Subcutaneous adipose tissue (tissue), 4 donors: ENCODE data around the gene ATP8A2. TPM values are rescaled to one million over a fixed set of nuclear protein-coding genes. Genes with fewer than 3 reads are reported as not detected.

Source experiments
- total RNA-seq, 4 donors: library from RNA; depleted of rRNA; stranded (reverse); fragments of >200 nt; gene quantifications; one replicate each; pipeline ENCODE4 v1.1.0, GENCODE V29; 2016
- TF ChIP-seq, protein P1 (sequence below): fragments of 450-650 bp; IDR thresholded peaks from one replicate; pipeline ENCODE4 v1.5.1; 2016; ENCODE audit warnings: low read depth, mild to moderate bottlenecking, control low read depth, antibody characterized with exemption, moderate library complexity

Gene ATP8A2
- total RNA-seq, 4 donors from 2014 or later = under 0.01 to 0.17 TPM; not detected in 2

DNA sequence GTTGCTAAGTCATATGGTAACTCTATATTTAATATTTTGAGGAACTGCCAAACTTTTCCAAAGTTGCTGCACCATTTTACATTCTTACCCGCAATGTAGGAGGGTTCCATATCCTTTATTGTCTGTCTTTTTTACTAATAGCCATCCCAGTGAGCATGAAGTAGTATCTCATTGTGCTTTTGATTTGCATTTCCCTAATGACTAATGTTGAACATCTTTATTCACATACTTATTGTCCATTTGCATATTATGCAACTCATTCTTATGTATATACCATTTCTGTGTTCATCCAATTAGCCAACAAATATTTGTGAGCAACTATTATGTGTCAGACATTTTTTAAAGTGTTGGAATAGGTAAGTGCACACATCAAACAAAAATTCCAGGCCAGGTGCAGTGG lies 20.4 kb upstream of the ATP8A2 start:
- TF ChIP-seq, protein P1, sequence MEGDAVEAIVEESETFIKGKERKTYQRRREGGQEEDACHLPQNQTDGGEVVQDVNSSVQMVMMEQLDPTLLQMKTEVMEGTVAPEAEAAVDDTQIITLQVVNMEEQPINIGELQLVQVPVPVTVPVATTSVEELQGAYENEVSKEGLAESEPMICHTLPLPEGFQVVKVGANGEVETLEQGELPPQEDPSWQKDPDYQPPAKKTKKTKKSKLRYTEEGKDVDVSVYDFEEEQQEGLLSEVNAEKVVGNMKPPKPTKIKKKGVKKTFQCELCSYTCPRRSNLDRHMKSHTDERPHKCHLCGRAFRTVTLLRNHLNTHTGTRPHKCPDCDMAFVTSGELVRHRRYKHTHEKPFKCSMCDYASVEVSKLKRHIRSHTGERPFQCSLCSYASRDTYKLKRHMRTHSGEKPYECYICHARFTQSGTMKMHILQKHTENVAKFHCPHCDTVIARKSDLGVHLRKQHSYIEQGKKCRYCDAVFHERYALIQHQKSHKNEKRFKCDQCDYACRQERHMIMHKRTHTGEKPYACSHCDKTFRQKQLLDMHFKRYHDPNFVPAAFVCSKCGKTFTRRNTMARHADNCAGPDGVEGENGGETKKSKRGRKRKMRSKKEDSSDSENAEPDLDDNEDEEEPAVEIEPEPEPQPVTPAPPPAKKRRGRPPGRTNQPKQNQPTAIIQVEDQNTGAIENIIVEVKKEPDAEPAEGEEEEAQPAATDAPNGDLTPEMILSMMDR = no peak

DNA sequence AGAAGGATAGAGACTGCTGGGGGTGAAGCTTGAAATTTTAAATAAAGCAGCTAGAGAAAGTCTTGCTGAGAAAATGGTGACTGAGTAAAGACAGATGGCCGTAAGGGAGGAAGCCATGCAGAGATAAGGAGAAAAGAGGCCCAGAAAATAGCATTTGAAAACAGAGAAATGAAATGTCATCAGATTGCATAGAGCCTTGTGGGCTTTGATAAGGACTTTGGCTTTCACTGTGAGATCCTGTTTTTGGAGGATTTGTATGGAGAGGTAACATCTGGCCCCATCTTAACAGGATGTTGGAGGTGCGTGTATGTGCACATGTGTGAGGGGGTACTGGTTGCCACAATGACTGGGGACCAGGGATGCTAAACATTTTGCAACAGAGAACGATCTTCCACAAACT lies 19.5 kb upstream of the ATP8A2 start:
- TF ChIP-seq, protein P1 = no peak

DNA sequence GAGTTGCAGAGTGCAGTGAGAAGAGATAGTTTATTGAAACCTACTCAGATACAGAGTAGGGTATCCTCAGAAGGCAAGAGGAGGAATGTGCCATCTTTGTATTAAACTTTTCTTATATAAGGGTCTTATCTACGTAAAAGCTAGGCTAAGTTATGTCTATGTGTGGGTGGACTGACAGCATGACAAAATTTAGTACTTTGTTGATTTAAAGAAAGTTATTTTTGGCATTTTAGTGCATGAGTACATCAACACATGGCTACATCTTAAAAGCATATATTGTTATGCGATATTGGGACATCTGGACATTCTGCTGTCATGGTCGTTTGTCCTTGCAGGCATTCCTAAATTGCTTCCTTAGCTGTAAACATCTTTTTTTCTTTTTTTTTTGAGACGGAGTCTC lies 19.0 kb upstream of the ATP8A2 start:
- TF ChIP-seq, protein P1 = no peak

DNA sequence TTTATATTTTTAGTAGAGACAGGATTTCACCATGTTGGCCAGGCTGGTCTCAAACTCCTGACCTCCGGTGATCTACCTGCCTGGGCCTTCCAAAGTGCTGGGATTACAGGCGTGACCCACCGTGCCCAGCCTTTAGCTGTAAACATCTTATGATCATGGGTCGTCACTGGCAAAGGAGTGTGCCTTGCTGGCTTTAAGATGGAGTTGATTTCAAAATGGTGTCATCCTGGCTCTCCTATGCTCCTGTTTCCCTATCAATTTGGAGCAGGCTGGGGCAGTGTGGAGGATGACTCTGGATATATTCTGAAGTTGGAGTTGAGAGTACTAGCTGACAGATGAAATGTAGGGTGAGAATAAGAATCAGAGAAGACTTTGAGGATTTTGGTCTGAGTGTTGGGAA lies 18.4 kb upstream of the ATP8A2 start:
- TF ChIP-seq, protein P1 = no peak

DNA sequence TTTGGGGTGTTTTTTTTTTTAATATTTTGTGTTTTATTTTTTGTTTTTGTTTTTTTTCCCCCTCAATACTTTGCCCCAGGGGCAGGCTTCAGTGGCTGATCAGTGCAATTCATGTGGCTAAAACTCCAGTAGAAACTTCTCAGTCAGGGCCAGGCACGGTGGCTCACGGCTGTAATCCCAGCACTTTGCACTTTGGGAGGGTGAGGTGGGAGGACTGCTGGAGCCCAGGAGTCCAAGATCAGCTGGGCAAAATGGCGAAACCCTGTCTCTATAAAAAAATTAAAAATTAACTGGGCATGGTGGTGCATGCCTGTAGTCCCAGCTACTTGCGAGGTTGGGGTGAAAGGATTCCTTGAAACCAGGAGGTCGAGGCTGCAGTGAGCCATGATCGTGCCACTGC lies 17.4 kb upstream of the ATP8A2 start:
- TF ChIP-seq, protein P1 = no peak

DNA sequence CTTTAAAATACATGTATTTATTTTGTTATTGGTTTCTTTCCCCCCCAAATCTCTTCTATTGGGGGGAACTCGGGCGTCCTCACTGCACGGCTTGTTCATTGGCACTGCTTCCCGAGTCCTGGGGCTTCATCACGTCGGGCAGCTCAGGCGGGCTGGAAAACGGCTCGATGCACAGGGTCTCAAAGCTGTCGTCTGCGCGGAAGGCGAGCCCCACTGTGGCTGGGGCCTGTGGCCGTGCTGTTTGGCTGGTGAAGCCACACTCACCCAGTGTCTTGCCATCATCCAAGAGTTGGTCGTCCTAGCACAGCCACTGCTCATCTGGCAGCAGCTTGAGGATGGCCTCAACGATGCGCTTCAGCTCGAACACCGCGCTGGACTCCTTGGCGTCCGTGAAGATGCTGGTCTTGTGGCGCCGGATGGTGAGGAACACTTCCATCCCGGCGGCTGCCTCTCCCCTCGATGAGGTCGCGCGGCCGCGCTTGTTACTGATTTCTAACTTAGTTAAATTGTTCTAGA lies 6.0 kb upstream of the ATP8A2 start:
- TF ChIP-seq, protein P1 = no peak

DNA sequence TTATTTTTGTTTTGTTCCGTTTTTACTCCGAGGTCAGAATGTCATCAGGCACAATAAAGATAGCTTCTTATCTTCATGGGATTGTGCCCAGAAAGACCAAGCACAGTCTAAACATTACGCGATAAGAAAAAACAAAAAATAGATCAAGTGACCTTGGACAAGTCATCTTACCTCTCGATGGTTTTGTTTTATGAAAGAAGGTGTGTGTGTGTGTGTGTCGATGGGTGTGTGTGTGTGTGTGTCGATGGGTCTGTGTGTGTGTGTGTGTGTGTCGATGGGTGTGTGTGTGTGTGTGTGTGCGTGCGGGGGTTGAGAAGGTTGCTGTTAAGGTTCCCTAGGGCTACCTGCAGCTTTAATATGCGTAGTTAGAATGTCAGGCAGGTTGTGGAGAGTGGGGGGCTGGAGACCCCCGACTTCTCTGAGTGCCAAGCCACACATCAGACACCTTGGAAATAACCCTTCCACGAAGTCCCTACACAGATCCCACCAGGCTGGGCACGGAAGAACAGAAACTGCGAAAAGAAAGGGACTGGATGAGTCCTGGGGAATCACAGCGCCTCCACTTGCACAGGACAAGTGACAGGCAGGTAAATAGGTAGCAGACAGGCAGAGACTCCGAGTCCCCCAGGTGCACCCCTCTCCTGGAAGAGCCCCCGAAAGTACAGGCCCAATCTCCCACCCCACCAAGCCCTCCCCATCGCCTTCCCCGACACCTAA lies 458 bp upstream of the ATP8A2 start:
- TF ChIP-seq, protein P1 = no peak
